Left ventricle myocardium inferior (tissue), 1 donor: ENCODE results near the gene DNAJC8. TPM values are rescaled to one million over a fixed set of nuclear protein-coding genes. Genes with fewer than 3 reads are reported as not detected.

Experiments used
- DNase-seq: peaks from one replicate; pipeline ENCODE4 v3.0.0-alpha.2; 2020
- H3K27ac ChIP-seq: fragments of 200-600 bp; replicated peaks from 2 replicates; pipeline ENCODE4 v1.8.0; 2021
- H3K27me3 ChIP-seq: fragments of 200-600 bp; 2 replicates; pipeline ENCODE4 v1.8.0; 2021; ENCODE audit warnings: low read depth
- H3K36me3 ChIP-seq: fragments of 200-600 bp; 2 replicates; pipeline ENCODE4 v1.8.0; 2021
- H3K4me1 ChIP-seq: fragments of 200-600 bp; 2 replicates; pipeline ENCODE4 v1.8.0; 2021
- H3K4me3 ChIP-seq: fragments of 200-600 bp; 2 replicates; pipeline ENCODE4 v1.8.0; 2021; ENCODE audit warnings: mild to moderate bottlenecking, moderate library complexity
- H3K9me3 ChIP-seq: fragments of 200-600 bp; replicated peaks from 2 replicates; pipeline ENCODE4 v1.8.0; 2021
- CTCF ChIP-seq: fragments of 200-600 bp; IDR thresholded peaks from 2 replicates; pipeline ENCODE4 v1.8.0; 2021; ENCODE audit warnings: antibody characterized with exemption, mild to moderate bottlenecking, borderline replicate concordance
- intact Hi-C: fragments of 100-400 bp; cut with micrococcal nuclease; formaldehyde crosslinking; loops from one replicate; pipeline ENCODE4 v1.11.0; 2022
- total RNA-seq: library from RNA; stranded (reverse); fragmentation: NEBNext Ultra II Directional; extraction: Animal tissue kit (Norgen Biotek cat#: 25700); gene quantifications from one replicate; pipeline ENCODE4 v1.2.1, GENCODE V29; 2021
- donor health status: DM: no; HTN: yes; CAD: no; lungs with severe emphysema.

DNAJC8 gene
- total RNA-seq, 1 donor from 2014 or later = 55.3 TPM

- no peaks in the 10 kb centered on the region for H3K36me3 ChIP-seq
- peak; percentile 100 for DNase-seq
- no peak for TF ChIP-seq CTCF
- H3K27me3 ChIP-seq = no peaks in the 10 kb centered on the region
- intact Hi-C loops = no loop called here
- H3K4me3 ChIP-seq = peak within 1 kb of the TSS; percentile 100
- H3K4me1 ChIP-seq = peaks cover 54% of the 10 kb centered on the region
- H3K9me3 ChIP-seq = no peaks in the 10 kb centered on the region
- peak within 1 kb of the TSS; percentile 94 for H3K27ac ChIP-seq
These were observed 26.6 kb upstream of the DNAJC8 start, which contains the start of gene SESN2 for GRCh38 chr1:28259252-28259933. Gene SESN2, plus strand, starts transcription at chr1:28259518. Its CDS starts 330 bp downstream, at chr1:28259848.

GRCh38 chr1:28258628-28259251 is 25.9 kb upstream of the DNAJC8 start:
- Histone ChIP-seq H3K9me3 (no peaks in the 10 kb centered on the region), H3K36me3 (no peaks in the 10 kb centered on the region), H3K4me1 (peaks cover 49% of the 10 kb centered on the region), H3K27me3 (no peaks in the 10 kb centered on the region), H3K4me3 (peak overlapping the region; percentile 100), H3K27ac (peak overlapping the region; percentile 94)
- no peak for TF ChIP-seq CTCF
- intact Hi-C loops = no loop called here
- DNase-seq = no peak

- no peak for DNase-seq
- Histone ChIP-seq H3K27ac (no peak overlapping the region), H3K4me1 (peaks cover 39% of the 10 kb centered on the region), H3K9me3 (no peaks in the 10 kb centered on the region), H3K36me3 (no peaks in the 10 kb centered on the region), H3K4me3 (no peak overlapping the region), H3K27me3 (no peaks in the 10 kb centered on the region)
- TF ChIP-seq CTCF = no peak
- intact Hi-C loops = no loop called here
These were observed 24.9 kb upstream of the DNAJC8 start for GRCh38 chr1:28257736-28258135.

- Histone ChIP-seq H3K27ac (no peak overlapping the region), H3K4me3 (no peak overlapping the region), H3K27me3 (no peaks in the 10 kb centered on the region), H3K4me1 (peaks cover 27% of the 10 kb centered on the region), H3K9me3 (no peaks in the 10 kb centered on the region), H3K36me3 (no peaks in the 10 kb centered on the region)
- no peak for DNase-seq
- no peak for TF ChIP-seq CTCF
- intact Hi-C loops = no loop called here
These were observed 23.5 kb upstream of the DNAJC8 start for GRCh38 chr1:28256197-28256827.

GRCh38 chr1:28249866-28250295 is 17.1 kb upstream of the DNAJC8 start:
- DNase-seq = no peak
- TF ChIP-seq CTCF = no peak
- intact Hi-C loops = no loop called here
- H3K9me3 ChIP-seq = no peaks in the 10 kb centered on the region
- no peaks in the 10 kb centered on the region for H3K36me3 ChIP-seq
- peaks cover 47% of the 10 kb centered on the region for H3K4me1 ChIP-seq
- H3K27ac ChIP-seq = peak overlapping the region; percentile 94
- H3K27me3 ChIP-seq = no peaks in the 10 kb centered on the region
- no peak overlapping the region for H3K4me3 ChIP-seq
